ENCODE measurements around the gene TOM1.
A peak's percentile ranks its signal among the peaks of the same experiment; 100 is the strongest.

Gene TOM1

GRCh38 chr22:35307372-35307771 is 7.7 kb downstream of the TOM1 start:
- Histone ChIP-seq H3K79me2 (ENCODE audit: insufficient read depth, low read depth) (no peaks in the 10 kb centered on the region), H3K36me3 (ENCODE audit: insufficient read depth) (no peaks in the 10 kb centered on the region), H4K20me1 (ENCODE audit: insufficient read depth) (no peaks in the 10 kb centered on the region), H3K4me3 (IDR thresholded peaks at IDR 0.05; ENCODE audit: insufficient read depth, low read depth, low read length) (no peak overlapping the region), H2AFZ (ENCODE audit: low read depth) (no peak overlapping the region), H3K27me3 (ENCODE audit: insufficient read depth, low read depth) (no peaks in the 10 kb centered on the region), H3K9ac (no peak overlapping the region), H3K4me1 (ENCODE audit: low read depth, poor library complexity, severe bottlenecking) (peaks cover 78% of the 10 kb centered on the region), H3K4me2 (peak overlapping the region; percentile 71; the same call in 1 of the 2 replicates), H3K27ac (no peak overlapping the region)
- TF ChIP-seq CTCF (conservative IDR thresholded peaks at IDR 0.05; ENCODE audit: low read depth, low read length), result no peak

GRCh38 chr22:35307892-35308291 is 8.2 kb downstream of the TOM1 start:
- Histone ChIP-seq H3K27me3 (ENCODE audit: insufficient read depth, low read depth) (no peaks in the 10 kb centered on the region), H3K4me3 (IDR thresholded peaks at IDR 0.05; ENCODE audit: insufficient read depth, low read depth, low read length) (no peak overlapping the region), H3K4me1 (ENCODE audit: low read depth, poor library complexity, severe bottlenecking) (peaks cover 83% of the 10 kb centered on the region), H3K9ac (no peak overlapping the region), H2AFZ (ENCODE audit: low read depth) (no peak overlapping the region), H3K79me2 (ENCODE audit: insufficient read depth, low read depth) (no peaks in the 10 kb centered on the region), H3K27ac (peak overlapping the region; percentile 44; the same call in 1 of the 2 replicates), H3K36me3 (ENCODE audit: insufficient read depth) (no peaks in the 10 kb centered on the region), H4K20me1 (ENCODE audit: insufficient read depth) (no peaks in the 10 kb centered on the region), H3K4me2 (peak overlapping the region; percentile 71)
- no peak for TF ChIP-seq CTCF (conservative IDR thresholded peaks at IDR 0.05; ENCODE audit: low read depth, low read length)

GRCh38 chr22:35308480-35309021 is 8.9 kb downstream of the TOM1 start:
- Histone ChIP-seq H3K4me3 (IDR thresholded peaks at IDR 0.05; ENCODE audit: insufficient read depth, low read depth, low read length) (no peak overlapping the region), H3K27ac (peak overlapping the region; percentile 44; the same call in 1 of the 2 replicates), H3K4me2 (peak overlapping the region; percentile 71), H3K27me3 (ENCODE audit: insufficient read depth, low read depth) (no peaks in the 10 kb centered on the region), H4K20me1 (ENCODE audit: insufficient read depth) (no peaks in the 10 kb centered on the region), H3K36me3 (ENCODE audit: insufficient read depth) (no peaks in the 10 kb centered on the region), H3K4me1 (ENCODE audit: low read depth, poor library complexity, severe bottlenecking) (peaks cover 90% of the 10 kb centered on the region), H3K79me2 (ENCODE audit: insufficient read depth, low read depth) (no peaks in the 10 kb centered on the region), H3K9ac (no peak overlapping the region), H2AFZ (ENCODE audit: low read depth) (no peak overlapping the region)
- no peak for TF ChIP-seq CTCF (conservative IDR thresholded peaks at IDR 0.05; ENCODE audit: low read depth, low read length)

- no peaks in the 10 kb centered on the region for H3K79me2 ChIP-seq (ENCODE audit: insufficient read depth, low read depth)
- TF ChIP-seq CTCF (conservative IDR thresholded peaks at IDR 0.05; ENCODE audit: low read depth, low read length), result peak; percentile 42
- peak overlapping the region; percentile 71 for H3K4me2 ChIP-seq
- H4K20me1 ChIP-seq (ENCODE audit: insufficient read depth), result no peaks in the 10 kb centered on the region
- peak overlapping the region; percentile 12; the same call in 1 of the 2 replicates for H3K9ac ChIP-seq
- H3K27me3 ChIP-seq (ENCODE audit: insufficient read depth, low read depth), result no peaks in the 10 kb centered on the region
- H3K36me3 ChIP-seq (ENCODE audit: insufficient read depth), result no peaks in the 10 kb centered on the region
- peaks cover 83% of the 10 kb centered on the region for H3K4me1 ChIP-seq (ENCODE audit: low read depth, poor library complexity, severe bottlenecking)
- H2AFZ ChIP-seq (ENCODE audit: low read depth), result no peak overlapping the region
- peak overlapping the region; percentile 30; the same call in 1 of the 2 replicates for H3K27ac ChIP-seq
- H3K4me3 ChIP-seq (IDR thresholded peaks at IDR 0.05; ENCODE audit: insufficient read depth, low read depth, low read length), result no peak overlapping the region
These were observed 11.2 kb downstream of the TOM1 start for GRCh38 chr22:35310556-35311550.
